H1 (cell line): ENCODE data around the gene TOMM40L.

ENCODE experiments used
- CREB1 ChIP-seq: IDR thresholded peaks from 2 replicates; pipeline ENCODE4 v1.6.1; 2012; ENCODE audit warnings: inconsistent platforms
- CTCF ChIP-seq, 3 experiments: IDR thresholded peaks; 1 replicate in 2 of 3; 2 replicates in 1 of 3; pipeline versions ENCODE4 v1.5.1 to v1.6.1; 2011; ENCODE audit warnings: low read length in 3 of 3, mild to moderate bottlenecking in 3 of 3, inconsistent platforms in 2 of 3, low read depth in 1 of 3, moderate library complexity in 1 of 3; ENCODE audit not compliant: insufficient read depth in 1 of 3; ENCODE audit errors: control extremely low read depth in 1 of 3
- EZH2 ChIP-seq: fragments of 200-600 bp; sonication (generic); IDR thresholded peaks from 2 replicates; pipeline ENCODE4 v1.7.1; 2012; ENCODE audit warnings: low read depth, mild to moderate bottlenecking, moderate library complexity, low read length, inconsistent platforms; ENCODE audit not compliant: severe bottlenecking
- MAFK ChIP-seq: IDR thresholded peaks from 2 replicates; pipeline ENCODE4 v1.6.1; 2012; ENCODE audit warnings: low read depth, mild to moderate bottlenecking, improper control_type of control experiment, low read length
- NANOG ChIP-seq: IDR thresholded peaks from 2 replicates; pipeline ENCODE4 v1.6.1; 2011; ENCODE audit warnings: low read length, low read depth, mild to moderate bottlenecking, inconsistent platforms; ENCODE audit not compliant: insufficient read depth, poor library complexity, severe bottlenecking
- RFX5 ChIP-seq: IDR thresholded peaks from 2 replicates; pipeline ENCODE4 v1.6.1; 2011; ENCODE audit warnings: low read depth, low read length, improper control_type of control experiment, borderline replicate concordance
- SIN3A ChIP-seq, 2 experiments: IDR thresholded peaks in 1 of 2; conservative IDR thresholded peaks in 1 of 2; 2 replicates each; pipeline ENCODE4 v1.6.1; 2011 to 2012; ENCODE audit warnings: low read length in 2 of 2, improper control_type of control experiment in 1 of 2, low read depth in 1 of 2, mild to moderate bottlenecking in 1 of 2

- TF ChIP-seq MAFK (no peak), CREB1 (no peak), CTCF (IDR thresholded peaks at IDR 0.05; ENCODE audit: control extremely low read depth in 1 of 3, insufficient read depth in 1 of 3, low read depth in 1 of 3, low read length in 3 of 3) (no peak), RFX5 (no peak), EZH2 (no peak), NANOG (no peak), SIN3A (conservative IDR thresholded peaks at IDR 0.05 in 1 of 2, IDR thresholded peaks at IDR 0.05 in 1 of 2; ENCODE audit: low read depth in 1 of 2, low read length in 2 of 2) (no peak)
Measured at GRCh38 chr1:161200992-161201835, 24.6 kb upstream of the TOMM40L start.
